Endothelial cell of umbilical vein (primary cell): Measurements from ENCODE around the gene PAAF1. TPM values are rescaled to one million over a fixed set of nuclear protein-coding genes. Genes with fewer than 3 reads are reported as not detected.
A peak's percentile ranks its signal among the peaks of the same experiment; 100 is the strongest.

Experiments
- BruUV-seq: library from RNA; stranded (reverse); fragments of 400-500 nt; replicated peaks from 2 replicates; lab custom pipeline; 2021; lab: Mats Ljungman, UMichigan
- CTCF ChIA-PET: fragments of 300-600, 350-600 bp; sonication (Branson Sonifier 250); formaldehyde crosslinking; loops from one replicate; lab custom pipeline; 2021; ENCODE audit warnings: antibody characterized with exemption, inconsistent platforms; lab: Charles Lee
- POLR2A ChIA-PET: fragments of 300-600, 350-600 bp; sonication (Branson Sonifier 250); formaldehyde crosslinking; loops from one replicate; lab custom pipeline; 2021; ENCODE audit warnings: antibody characterized with exemption, inconsistent platforms; lab: Charles Lee
- DNase-seq: peaks from one replicate; pipeline ENCODE4 v3.0.0-alpha.2; 2011; ENCODE audit warnings: low read depth, low spot score
- FAIRE-seq: peaks from 2 replicates; lab custom pipeline; 2011; peaks lifted over from hg19 to GRCh38; lab: Jason Lieb, UNC
- H2AFZ ChIP-seq: 2 replicates; pipeline ENCODE4 v1.6.0; 2012; ENCODE audit warnings: low read depth, low read length, control low read depth, inconsistent platforms
- H3K27ac ChIP-seq: 2 replicates; pipeline ENCODE4 v1.5.1; 2011; ENCODE audit warnings: low read depth, mild to moderate bottlenecking, control low read depth, low read length, moderate library complexity; ENCODE audit not compliant: insufficient read depth
- H3K27me3 ChIP-seq, 2 experiments: 2 replicates each; pipeline versions ENCODE4 v1.6.0 to v1.6.1; 2011; ENCODE audit warnings: low read length in 2 of 2, mixed read lengths in 1 of 2; ENCODE audit not compliant: control insufficient read depth in 2 of 2, insufficient read depth in 2 of 2
- H3K36me3 ChIP-seq, 2 experiments: 2 replicates in 1 of 2; 3 replicates in 1 of 2; pipeline ENCODE4 v1.5.1; 2011; ENCODE audit warnings: low read length in 2 of 2, mild to moderate bottlenecking in 1 of 2, moderate library complexity in 1 of 2; ENCODE audit not compliant: control insufficient read depth in 2 of 2, insufficient read depth in 2 of 2; ENCODE audit errors: extremely low read depth in 1 of 2
- H3K4me1 ChIP-seq: 3 replicates; pipeline ENCODE4 v1.5.1; 2011; ENCODE audit warnings: mild to moderate bottlenecking, low read length; ENCODE audit not compliant: control insufficient read depth, insufficient read depth; ENCODE audit errors: extremely low read depth
- H3K4me2 ChIP-seq: 2 replicates; pipeline ENCODE4 v1.6.1; 2011; ENCODE audit warnings: low read length, control low read depth, mixed read lengths; ENCODE audit not compliant: insufficient read depth
- H3K4me3 ChIP-seq, 3 experiments: fragments of 200-600 bp in 1 of 3; sonication (generic), shearing (Covaris generic) in 1 of 3; replicated peaks in 1 of 3; 2 replicates each; pipeline ENCODE4 v1.5.1; 2011 to 2016; ENCODE audit warnings: control low read depth in 3 of 3, low read length in 3 of 3, mild to moderate bottlenecking in 2 of 3, inconsistent platforms in 1 of 3, low read depth in 1 of 3, moderate library complexity in 1 of 3; ENCODE audit not compliant: insufficient read depth in 1 of 3
- H3K79me2 ChIP-seq: 2 replicates; pipeline ENCODE4 v1.6.0; 2012; ENCODE audit warnings: low read length, inconsistent platforms; ENCODE audit not compliant: control insufficient read depth, insufficient read depth
- H3K9ac ChIP-seq: replicated peaks from 2 replicates; pipeline ENCODE3; 2011; ENCODE audit warnings: low read length, control low read depth; ENCODE audit not compliant: insufficient read depth; ENCODE audit errors: extremely low read depth
- H3K9me1 ChIP-seq: replicated peaks from 3 replicates; pipeline ENCODE4 v1.6.0; 2011; ENCODE audit warnings: mild to moderate bottlenecking, low read length; ENCODE audit not compliant: control insufficient read depth, insufficient read depth; ENCODE audit errors: extremely low read depth
- H3K9me3 ChIP-seq: replicated peaks from 2 replicates; pipeline ENCODE4 v1.5.1; 2012; ENCODE audit warnings: low read length, inconsistent platforms; ENCODE audit not compliant: control insufficient read depth, insufficient read depth
- H4K20me1 ChIP-seq: replicated peaks from 2 replicates; pipeline ENCODE3; 2011; ENCODE audit warnings: mild to moderate bottlenecking, low read length; ENCODE audit not compliant: control insufficient read depth, insufficient read depth; ENCODE audit errors: extremely low read depth
- EZH2 ChIP-seq: IDR thresholded peaks from 2 replicates; pipeline ENCODE4 v1.6.1; 2012; ENCODE audit warnings: borderline replicate concordance, low read depth, mild to moderate bottlenecking, moderate library complexity, low read length, inconsistent platforms; ENCODE audit not compliant: severe bottlenecking
- FOS ChIP-seq: IDR thresholded peaks from 2 replicates; pipeline ENCODE4 v1.6.1; 2011; ENCODE audit warnings: mild to moderate bottlenecking, low read length, moderate library complexity, borderline replicate concordance; ENCODE audit not compliant: insufficient read depth
- GATA2 ChIP-seq: IDR thresholded peaks from 2 replicates; pipeline ENCODE4 v1.7.0; 2011; ENCODE audit warnings: low read depth, mild to moderate bottlenecking, moderate library complexity, mixed read lengths, low read length; ENCODE audit not compliant: insufficient read length, insufficient read depth
- JUN ChIP-seq: IDR thresholded peaks from 2 replicates; pipeline ENCODE4 v1.6.1; 2011; ENCODE audit warnings: borderline replicate concordance, low read depth; ENCODE audit not compliant: insufficient read length, insufficient read depth
- MYC ChIP-seq: IDR thresholded peaks from one replicate; pipeline ENCODE4 v1.6.1; 2011; ENCODE audit warnings: mild to moderate bottlenecking, low read depth, low read length
- POLR2A ChIP-seq: IDR thresholded peaks from 2 replicates; pipeline ENCODE4 v1.6.1; 2012; ENCODE audit warnings: low read depth, mild to moderate bottlenecking, control low read depth, low read length
- POLR2AphosphoS5 ChIP-seq: IDR thresholded peaks from 2 replicates; pipeline ENCODE4 v1.6.1; 2012; ENCODE audit warnings: low read depth, mild to moderate bottlenecking, control low read depth, low read length, moderate library complexity; ENCODE audit not compliant: insufficient read depth
- dilution Hi-C: fragments of 300-500 bp; cut with MboI; formaldehyde crosslinking; loops from one replicate; pipeline ENCODE4 v1.15.0; 2019; ENCODE audit warnings: low sequenced_read_pairs; ENCODE audit not compliant: extremely low pct_ligation_motif_present
- intact Hi-C: fragments of 100-400 bp; cut with micrococcal nuclease; formaldehyde crosslinking; loops from one replicate; pipeline ENCODE4 v1.10.0; 2022
- polyA plus RNA-seq, 4 experiments: library from polyadenylated mRNA; depleted of rRNA in 3 of 4; stranded (reverse) in 3 of 4; unstranded in 1 of 4; fragments of >200 nt; gene quantifications; 2 replicates each; pipeline versions ENCODE4 v1.2.1 to v1.2.3, GENCODE V29; 2011 to 2012; ENCODE audit warnings: missing spikeins in 1 of 4
- total RNA-seq: library from RNA; stranded (reverse); gene quantifications from 2 replicates; pipeline ENCODE4 v1.2.3, GENCODE V29; 2021
- TF ChIP-seq, protein P1 (sequence below), 2 donors: IDR thresholded peaks; 1 replicate in 1 of 2; 2 replicates in 1 of 2; pipeline ENCODE4 v1.5.1; 2011; ENCODE audit warnings: low read length in 2 of 2, mild to moderate bottlenecking in 2 of 2, moderate library complexity in 2 of 2, control low read depth in 1 of 2, inconsistent platforms in 1 of 2, low read depth in 1 of 2; ENCODE audit not compliant: insufficient read depth in 1 of 2; ENCODE audit errors: extremely low read depth in 1 of 2
- TF ChIP-seq, protein P2 (sequence below): IDR thresholded peaks from 2 replicates; pipeline ENCODE4 v1.6.1; 2011; ENCODE audit not compliant: insufficient read depth, insufficient read length

PAAF1 gene
- total and polyA plus RNA-seq, 2 donors (not counting 3 experiments of a cell fraction or from before 2014, with no cell fraction given) = 9.8 to 16.1 TPM

DNA sequence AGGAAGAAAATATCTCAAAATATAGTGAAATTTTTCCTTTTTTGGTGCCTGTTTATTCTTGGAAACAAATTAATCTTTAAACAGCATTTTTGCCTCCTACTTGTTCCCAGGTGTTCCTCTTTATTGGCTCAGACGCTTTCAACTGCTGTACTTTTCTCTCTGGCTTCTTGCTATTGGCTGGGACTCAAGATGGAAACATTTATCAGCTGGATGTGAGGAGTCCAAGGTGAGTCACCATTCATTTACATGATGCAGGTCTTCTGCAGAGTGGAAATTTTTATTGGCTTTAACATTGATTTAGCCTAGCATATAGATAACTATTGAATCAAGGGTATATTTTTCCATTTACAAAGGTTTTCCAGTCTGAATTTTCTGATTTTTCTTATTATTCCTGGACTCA is 39.6 kb downstream of the PAAF1 start:
- H3K36me3 ChIP-seq = peaks cover 0 to 10% of the 10 kb centered on the region in 2 experiments
- no peaks in the 10 kb centered on the region for H3K9me1 ChIP-seq
- no peak overlapping the region for H3K27ac ChIP-seq
- H3K4me3 ChIP-seq = no peak overlapping the region
- DNase-seq (no peak), FAIRE-seq (no peak)
- intact Hi-C loops = no loop called here
- ChIA-PET POLR2A (interaction anchor here (0.7 kb wide), 1 partner anchor 97 kb away, joined by 3 read pairs; no protein-coding TSS in a partner anchor), CTCF (interaction anchor here (1.2 to 2.3 kb wide), 3 partner anchors 9 to 17 kb away, joined by 3 to 10 read pairs (median 5); no protein-coding TSS in a partner anchor)
- no peaks in the 10 kb centered on the region for H3K4me1 ChIP-seq
- H2AFZ ChIP-seq = no peak overlapping the region
- BruUV-seq = no TSS peak
- dilution Hi-C loops = no loop called here
- TF ChIP-seq, protein P1, sequence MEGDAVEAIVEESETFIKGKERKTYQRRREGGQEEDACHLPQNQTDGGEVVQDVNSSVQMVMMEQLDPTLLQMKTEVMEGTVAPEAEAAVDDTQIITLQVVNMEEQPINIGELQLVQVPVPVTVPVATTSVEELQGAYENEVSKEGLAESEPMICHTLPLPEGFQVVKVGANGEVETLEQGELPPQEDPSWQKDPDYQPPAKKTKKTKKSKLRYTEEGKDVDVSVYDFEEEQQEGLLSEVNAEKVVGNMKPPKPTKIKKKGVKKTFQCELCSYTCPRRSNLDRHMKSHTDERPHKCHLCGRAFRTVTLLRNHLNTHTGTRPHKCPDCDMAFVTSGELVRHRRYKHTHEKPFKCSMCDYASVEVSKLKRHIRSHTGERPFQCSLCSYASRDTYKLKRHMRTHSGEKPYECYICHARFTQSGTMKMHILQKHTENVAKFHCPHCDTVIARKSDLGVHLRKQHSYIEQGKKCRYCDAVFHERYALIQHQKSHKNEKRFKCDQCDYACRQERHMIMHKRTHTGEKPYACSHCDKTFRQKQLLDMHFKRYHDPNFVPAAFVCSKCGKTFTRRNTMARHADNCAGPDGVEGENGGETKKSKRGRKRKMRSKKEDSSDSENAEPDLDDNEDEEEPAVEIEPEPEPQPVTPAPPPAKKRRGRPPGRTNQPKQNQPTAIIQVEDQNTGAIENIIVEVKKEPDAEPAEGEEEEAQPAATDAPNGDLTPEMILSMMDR (IDR thresholded peaks at IDR 0.05; ENCODE audit: extremely low read depth in 1 of 2, insufficient read depth in 1 of 2, low read depth in 1 of 2, low read length in 2 of 2) = no peak
- peak; percentile 7 for TF ChIP-seq JUN
- no peak overlapping the region for H3K4me2 ChIP-seq
- no peak overlapping the region for H3K9ac ChIP-seq
- no peaks in the 10 kb centered on the region for H3K27me3 ChIP-seq
- no peaks in the 10 kb centered on the region for H3K9me3 ChIP-seq
- no peaks in the 10 kb centered on the region for H3K79me2 ChIP-seq
- no peaks in the 10 kb centered on the region for H4K20me1 ChIP-seq

DNA sequence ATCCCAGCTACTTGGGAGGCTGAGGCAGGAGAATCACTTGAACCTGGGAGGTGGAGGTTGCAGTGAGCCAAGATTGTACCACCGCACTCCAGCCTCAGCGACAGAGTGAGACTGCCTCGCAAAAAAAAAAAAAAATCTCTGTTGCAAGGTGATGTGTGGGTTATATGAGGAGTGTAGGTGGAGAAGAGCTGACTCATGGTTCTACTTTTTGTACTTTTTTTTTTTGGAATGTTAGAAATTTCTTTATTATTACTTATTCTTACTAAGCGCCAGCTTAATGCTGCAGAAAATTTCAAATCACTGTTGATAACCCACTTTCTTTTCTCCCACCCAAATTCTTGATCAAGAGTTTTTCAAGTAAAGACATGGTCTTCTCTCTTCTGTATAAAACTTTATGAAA is 44.4 kb downstream of the PAAF1 start:
- TF ChIP-seq FOS = no peak
- TF ChIP-seq MYC = no peak
- TF ChIP-seq GATA2 = no peak
- no peak for TF ChIP-seq POLR2AphosphoS5
- TF ChIP-seq, protein P2, sequence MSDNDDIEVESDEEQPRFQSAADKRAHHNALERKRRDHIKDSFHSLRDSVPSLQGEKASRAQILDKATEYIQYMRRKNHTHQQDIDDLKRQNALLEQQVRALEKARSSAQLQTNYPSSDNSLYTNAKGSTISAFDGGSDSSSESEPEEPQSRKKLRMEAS = no peak
- no peak for TF ChIP-seq JUN
- no peak for TF ChIP-seq EZH2
- no peak for TF ChIP-seq POLR2A
- TF ChIP-seq, protein P1 (IDR thresholded peaks at IDR 0.05; ENCODE audit: extremely low read depth in 1 of 2, insufficient read depth in 1 of 2, low read depth in 1 of 2, low read length in 2 of 2) = no peak
- Histone ChIP-seq H3K9ac (no peak overlapping the region), H3K27me3 (no peaks in the 10 kb centered on the region), H3K9me3 (no peaks in the 10 kb centered on the region), H3K79me2 (no peaks in the 10 kb centered on the region), H2AFZ (no peak overlapping the region), H3K36me3 (peaks cover 0 to 7% of the 10 kb centered on the region in 2 experiments), H3K27ac (no peak overlapping the region), H3K4me1 (no peaks in the 10 kb centered on the region), H3K4me2 (no peak overlapping the region), H4K20me1 (no peaks in the 10 kb centered on the region), H3K9me1 (no peaks in the 10 kb centered on the region), H3K4me3 (no peak overlapping the region)
- CTCF ChIA-PET = interaction anchor here (1.3 to 1.4 kb wide), 2 partner anchors 10 to 14 kb away, joined by 4 to 5 read pairs; no protein-coding TSS in a partner anchor
- intact Hi-C loops = no loop called here
- POLR2A ChIA-PET = no interaction called here
- no TSS peak for BruUV-seq
- no peak for DNase-seq
- dilution Hi-C loops = no loop called here
- no peak for FAIRE-seq
